ENCODE results near the gene MACROD1.

Gene MACROD1

GRCh38 chr11:64064374-64065140 lies 101.4 kb downstream of the MACROD1 start:
- Histone ChIP-seq H3K4me3 (ENCODE audit: low read length in 2 of 2) (no peak overlapping the region), H3K27ac (ENCODE audit: low read depth in 2 of 2, low read length in 2 of 2) (no peak overlapping the region), H3K36me3 (ENCODE audit: control insufficient read depth in 2 of 2, insufficient read depth in 2 of 2, low read length in 2 of 2) (no peaks in the 10 kb centered on the region), H3K27me3 (ENCODE audit: control insufficient read depth in 2 of 2, insufficient read depth in 2 of 2, low read length in 2 of 2) (peaks cover 2 to 9% of the 10 kb centered on the region in 2 donors), H3K4me1 (ENCODE audit: control insufficient read depth in 2 of 2, insufficient read depth in 2 of 2, low read length in 2 of 2) (peaks cover 0 to 6% of the 10 kb centered on the region in 2 donors), H3K9me3 (ENCODE audit: control insufficient read depth in 2 of 2, low read length in 2 of 2) (no peaks in the 10 kb centered on the region), H3K9ac (ENCODE audit: low read depth in 1 of 2, low read length in 2 of 2) (no peak overlapping the region)

GRCh38 chr11:64063777-64064176 lies 102.1 kb downstream of the MACROD1 start:
- Histone ChIP-seq H3K4me1 (ENCODE audit: control insufficient read depth in 2 of 2, insufficient read depth in 2 of 2, low read length in 2 of 2) (peaks cover 0 to 6% of the 10 kb centered on the region in 2 donors), H3K27ac (ENCODE audit: low read depth in 2 of 2, low read length in 2 of 2) (no peak overlapping the region), H3K4me3 (ENCODE audit: low read length in 2 of 2) (no peak overlapping the region), H3K27me3 (ENCODE audit: control insufficient read depth in 2 of 2, insufficient read depth in 2 of 2, low read length in 2 of 2) (peaks cover 2 to 9% of the 10 kb centered on the region in 2 donors), H3K9me3 (ENCODE audit: control insufficient read depth in 2 of 2, low read length in 2 of 2) (no peaks in the 10 kb centered on the region), H3K36me3 (ENCODE audit: control insufficient read depth in 2 of 2, insufficient read depth in 2 of 2, low read length in 2 of 2) (no peaks in the 10 kb centered on the region), H3K9ac (ENCODE audit: low read depth in 1 of 2, low read length in 2 of 2) (no peak overlapping the region)

GRCh38 chr11:64062185-64063039 lies 103.5 kb downstream of the MACROD1 start:
- Histone ChIP-seq H3K27me3 (ENCODE audit: control insufficient read depth in 2 of 2, insufficient read depth in 2 of 2, low read length in 2 of 2) (peaks cover 2 to 9% of the 10 kb centered on the region in 2 donors), H3K4me1 (ENCODE audit: control insufficient read depth in 2 of 2, insufficient read depth in 2 of 2, low read length in 2 of 2) (peaks cover 0 to 6% of the 10 kb centered on the region in 2 donors), H3K9ac (ENCODE audit: low read depth in 1 of 2, low read length in 2 of 2) (no peak overlapping the region), H3K9me3 (ENCODE audit: control insufficient read depth in 2 of 2, low read length in 2 of 2) (no peaks in the 10 kb centered on the region), H3K36me3 (ENCODE audit: control insufficient read depth in 2 of 2, insufficient read depth in 2 of 2, low read length in 2 of 2) (no peaks in the 10 kb centered on the region), H3K27ac (ENCODE audit: low read depth in 2 of 2, low read length in 2 of 2) (no peak overlapping the region), H3K4me3 (ENCODE audit: low read length in 2 of 2) (no peak overlapping the region)

GRCh38 chr11:64060861-64061444 lies 105.0 kb downstream of the MACROD1 start:
- H3K36me3 ChIP-seq (ENCODE audit: control insufficient read depth in 2 of 2, insufficient read depth in 2 of 2, low read length in 2 of 2): no peaks in the 10 kb centered on the region
- peaks cover 2 to 9% of the 10 kb centered on the region in 2 donors for H3K27me3 ChIP-seq (ENCODE audit: control insufficient read depth in 2 of 2, insufficient read depth in 2 of 2, low read length in 2 of 2)
- H3K4me3 ChIP-seq (ENCODE audit: low read length in 2 of 2): peak overlapping the region; percentile 14 to 63
- H3K4me1 ChIP-seq (ENCODE audit: control insufficient read depth in 2 of 2, insufficient read depth in 2 of 2, low read length in 2 of 2): peaks cover 0 to 6% of the 10 kb centered on the region in 2 donors
- H3K9ac ChIP-seq (ENCODE audit: low read depth in 1 of 2, low read length in 2 of 2): no peak overlapping the region
- no peak overlapping the region for H3K27ac ChIP-seq (ENCODE audit: low read depth in 2 of 2, low read length in 2 of 2)
- H3K9me3 ChIP-seq (ENCODE audit: control insufficient read depth in 2 of 2, low read length in 2 of 2): no peaks in the 10 kb centered on the region

- Histone ChIP-seq H3K4me3 (ENCODE audit: low read length in 2 of 2) (peak overlapping the region; percentile 14 to 31), H3K4me1 (ENCODE audit: control insufficient read depth in 2 of 2, insufficient read depth in 2 of 2, low read length in 2 of 2) (peaks cover 0 to 6% of the 10 kb centered on the region in 2 donors), H3K36me3 (ENCODE audit: control insufficient read depth in 2 of 2, insufficient read depth in 2 of 2, low read length in 2 of 2) (no peaks in the 10 kb centered on the region), H3K27ac (ENCODE audit: low read depth in 2 of 2, low read length in 2 of 2) (no peak overlapping the region), H3K9ac (ENCODE audit: low read depth in 1 of 2, low read length in 2 of 2) (no peak overlapping the region), H3K27me3 (ENCODE audit: control insufficient read depth in 2 of 2, insufficient read depth in 2 of 2, low read length in 2 of 2) (peaks cover 2 to 9% of the 10 kb centered on the region in 2 donors), H3K9me3 (ENCODE audit: control insufficient read depth in 2 of 2, low read length in 2 of 2) (no peaks in the 10 kb centered on the region)
Observed at GRCh38 chr11:64060263-64060860, 105.6 kb downstream of the MACROD1 start.

- Histone ChIP-seq H3K27ac (ENCODE audit: low read depth in 2 of 2, low read length in 2 of 2) (no peak overlapping the region), H3K4me1 (ENCODE audit: control insufficient read depth in 2 of 2, insufficient read depth in 2 of 2, low read length in 2 of 2) (peaks cover 0 to 6% of the 10 kb centered on the region in 2 donors)
Observed at GRCh38 chr11:64059339-64060140, 106.4 kb downstream of the MACROD1 start.

GRCh38 chr11:64058494-64058893 lies 107.4 kb downstream of the MACROD1 start:
- peaks cover 2 to 9% of the 10 kb centered on the region in 2 donors for H3K27me3 ChIP-seq (ENCODE audit: control insufficient read depth in 2 of 2, insufficient read depth in 2 of 2, low read length in 2 of 2)
- no peak overlapping the region for H3K9ac ChIP-seq (ENCODE audit: low read depth in 1 of 2, low read length in 2 of 2)
- no peaks in the 10 kb centered on the region for H3K36me3 ChIP-seq (ENCODE audit: control insufficient read depth in 2 of 2, insufficient read depth in 2 of 2, low read length in 2 of 2)
- peaks cover 0 to 6% of the 10 kb centered on the region in 2 donors for H3K4me1 ChIP-seq (ENCODE audit: control insufficient read depth in 2 of 2, insufficient read depth in 2 of 2, low read length in 2 of 2)
- H3K4me3 ChIP-seq (ENCODE audit: low read length in 2 of 2): no peak overlapping the region
- no peak overlapping the region for H3K27ac ChIP-seq (ENCODE audit: low read depth in 2 of 2, low read length in 2 of 2)
- H3K9me3 ChIP-seq (ENCODE audit: control insufficient read depth in 2 of 2, low read length in 2 of 2): no peaks in the 10 kb centered on the region

More at GRCh38 chr11:64059339-64060140, 106.4 kb downstream of the MACROD1 start:
- H3K9me3 ChIP-seq (ENCODE audit: control insufficient read depth in 2 of 2, low read length in 2 of 2): no peaks in the 10 kb centered on the region
- H3K27me3 ChIP-seq (ENCODE audit: control insufficient read depth in 2 of 2, insufficient read depth in 2 of 2, low read length in 2 of 2): peaks cover 2 to 9% of the 10 kb centered on the region in 2 donors
- H3K36me3 ChIP-seq (ENCODE audit: control insufficient read depth in 2 of 2, insufficient read depth in 2 of 2, low read length in 2 of 2): no peaks in the 10 kb centered on the region
- no peak overlapping the region for H3K9ac ChIP-seq (ENCODE audit: low read depth in 1 of 2, low read length in 2 of 2)
- H3K4me3 ChIP-seq (ENCODE audit: low read length in 2 of 2): no peak overlapping the region

- Histone ChIP-seq H3K9ac (ENCODE audit: low read depth in 1 of 2, low read length in 2 of 2) (no peak overlapping the region), H3K27ac (ENCODE audit: low read depth in 2 of 2, low read length in 2 of 2) (no peak overlapping the region), H3K4me1 (ENCODE audit: control insufficient read depth in 2 of 2, insufficient read depth in 2 of 2, low read length in 2 of 2) (peaks cover 0 to 6% of the 10 kb centered on the region in 2 donors)
Observed at GRCh38 chr11:64057890-64058289, 108.0 kb downstream of the MACROD1 start.

GRCh38 chr11:64056861-64057260 lies 109.1 kb downstream of the MACROD1 start:
- Histone ChIP-seq H3K9me3 (ENCODE audit: control insufficient read depth in 2 of 2, low read length in 2 of 2) (no peaks in the 10 kb centered on the region), H3K36me3 (ENCODE audit: control insufficient read depth in 2 of 2, insufficient read depth in 2 of 2, low read length in 2 of 2) (no peaks in the 10 kb centered on the region), H3K4me1 (ENCODE audit: control insufficient read depth in 2 of 2, insufficient read depth in 2 of 2, low read length in 2 of 2) (peaks cover 0 to 6% of the 10 kb centered on the region in 2 donors), H3K9ac (ENCODE audit: low read depth in 1 of 2, low read length in 2 of 2) (no peak overlapping the region), H3K27ac (ENCODE audit: low read depth in 2 of 2, low read length in 2 of 2) (no peak overlapping the region), H3K27me3 (ENCODE audit: control insufficient read depth in 2 of 2, insufficient read depth in 2 of 2, low read length in 2 of 2) (peaks cover 2 to 4% of the 10 kb centered on the region in 2 donors), H3K4me3 (ENCODE audit: low read length in 2 of 2) (no peak overlapping the region)

More at GRCh38 chr11:64057890-64058289, 108.0 kb downstream of the MACROD1 start:
- H3K9me3 ChIP-seq (ENCODE audit: control insufficient read depth in 2 of 2, low read length in 2 of 2): no peaks in the 10 kb centered on the region
- no peaks in the 10 kb centered on the region for H3K36me3 ChIP-seq (ENCODE audit: control insufficient read depth in 2 of 2, insufficient read depth in 2 of 2, low read length in 2 of 2)
- no peak overlapping the region for H3K4me3 ChIP-seq (ENCODE audit: low read length in 2 of 2)
- H3K27me3 ChIP-seq (ENCODE audit: control insufficient read depth in 2 of 2, insufficient read depth in 2 of 2, low read length in 2 of 2): peaks cover 2 to 8% of the 10 kb centered on the region in 2 donors

Data from mucosa of rectum (tissue), 2 donors.